GM12878 (cell line): ENCODE data around the gene RTEL1. TPM values are rescaled to one million over a fixed set of nuclear protein-coding genes. Genes with fewer than 3 reads are reported as not detected.
"Not testable (repeated sequence)": the region's sequence is repeated elsewhere in the genome, so short reads cannot be mapped to it uniquely, and the experiment has no call there.

Experiments
- ATAC-seq: fragments of 200-7000 bp; cut with Tn5 transposase; 3 replicates; pipeline ENCODE4 v1.9.1; 2020; ENCODE audit warnings: mild to moderate bottlenecking, moderate library complexity
- BruUV-seq: library from RNA; stranded (reverse); fragments of 400-500 nt; replicated peaks from 2 replicates; lab custom pipeline; 2021; lab: Mats Ljungman, UMichigan
- CTCF ChIA-PET: fragments of 300-600 bp; sonication (Branson Sonifier 250); formaldehyde crosslinking; extraction: SDS; loops from one replicate; lab custom pipeline; 2021; ENCODE audit warnings: inconsistent platforms; lab: Yijun Ruan, JAX
- POLR2A ChIA-PET: fragments of 350-600 bp; formaldehyde crosslinking; extraction: SDS; loops from one replicate; lab custom pipeline; 2021; ENCODE audit warnings: inconsistent platforms; lab: Charles Lee
- RAD21 ChIA-PET: fragments of 300-600 bp; sonication (Branson Sonifier 250); formaldehyde crosslinking; loops from one replicate; lab custom pipeline; 2023; ENCODE audit warnings: antibody characterized with exemption; ENCODE audit not compliant: unreplicated experiment; lab: Charles Lee
- SMC1A ChIA-PET: fragments of 300-600 bp; sonication (Branson Sonifier 250); formaldehyde crosslinking; loops from one replicate; lab custom pipeline; 2023; ENCODE audit not compliant: unreplicated experiment, uncharacterized antibody; lab: Charles Lee
- DNase-seq: peaks from one replicate; pipeline ENCODE4 v3.0.0-alpha.2; 2011; ENCODE audit warnings: low read depth, low spot score
- FAIRE-seq: peaks from 3 replicates; lab custom pipeline; 2011; peaks lifted over from hg19 to GRCh38; lab: Jason Lieb, UNC
- H2AFZ ChIP-seq: 2 replicates; pipeline ENCODE4 v1.6.0; 2011; ENCODE audit warnings: low read depth, low read length, control low read depth; ENCODE audit not compliant: control insufficient read depth
- H3K27ac ChIP-seq: 2 replicates; pipeline ENCODE4 v1.5.1; 2011; ENCODE audit warnings: control low read depth; ENCODE audit not compliant: control insufficient read depth, insufficient read depth
- H3K27me3 ChIP-seq, 2 experiments: replicated peaks in 1 of 2; 2 replicates each; pipeline versions ENCODE4 v1.6.0 to v1.6.1; 2011; ENCODE audit warnings: low read length in 1 of 2; ENCODE audit not compliant: control insufficient read depth in 2 of 2, insufficient read depth in 2 of 2
- H3K36me3 ChIP-seq, 2 experiments: 2 replicates each; pipeline ENCODE4 v1.5.1; 2011; ENCODE audit warnings: low read length in 1 of 2; ENCODE audit not compliant: control insufficient read depth in 2 of 2, insufficient read depth in 2 of 2
- H3K4me1 ChIP-seq: 2 replicates; pipeline ENCODE4 v1.6.1; 2011; ENCODE audit warnings: mild to moderate bottlenecking, low read length, moderate library complexity, mixed read lengths; ENCODE audit not compliant: control insufficient read depth, insufficient read depth
- H3K4me2 ChIP-seq: 2 replicates; pipeline ENCODE4 v1.6.0; 2011; ENCODE audit warnings: control low read depth; ENCODE audit not compliant: control insufficient read depth, insufficient read depth
- H3K4me3 ChIP-seq: fragments of 200-600 bp; sonication (generic); 2 replicates; pipeline ENCODE4 v1.5.1; 2016
- H3K79me2 ChIP-seq: 2 replicates; pipeline ENCODE4 v1.6.0; 2011; ENCODE audit warnings: low read length; ENCODE audit not compliant: control insufficient read depth, insufficient read depth
- H3K9ac ChIP-seq: 2 replicates; pipeline ENCODE4 v1.8.0; 2011; ENCODE audit warnings: low read length, control low read depth, mixed read lengths; ENCODE audit not compliant: control insufficient read depth, insufficient read depth
- H3K9me3 ChIP-seq: replicated peaks from 3 replicates; pipeline ENCODE4 v1.5.1; 2011; ENCODE audit warnings: mild to moderate bottlenecking, low read length; ENCODE audit not compliant: control insufficient read depth, insufficient read depth
- H4K20me1 ChIP-seq: 2 replicates; pipeline ENCODE4 v1.6.0; 2011; ENCODE audit not compliant: control insufficient read depth, insufficient read depth
- BHLHE40 ChIP-seq, 2 experiments: fragments of 450-650 bp in 1 of 2; IDR thresholded peaks; 2 replicates each; pipeline ENCODE4 v1.6.1; 2011 to 2017; ENCODE audit warnings: low read depth in 2 of 2, borderline replicate concordance in 1 of 2, improper control_type of control experiment in 1 of 2, low read length in 1 of 2, mild to moderate bottlenecking in 1 of 2
- DPF2 ChIP-seq: fragments of 450-650 bp; IDR thresholded peaks from 2 replicates; pipeline ENCODE4 v1.6.1; 2017; ENCODE audit warnings: mild to moderate bottlenecking
- KAT2A ChIP-seq: conservative IDR thresholded peaks from 2 replicates; pipeline ENCODE4 v1.6.1; 2011; ENCODE audit warnings: low read depth, low read length; ENCODE audit not compliant: control insufficient read depth
- RUNX3 ChIP-seq: IDR thresholded peaks from 2 replicates; pipeline ENCODE4 v1.6.1; 2012; ENCODE audit warnings: low read length, inconsistent platforms
- SIN3A ChIP-seq: IDR thresholded peaks from 2 replicates; pipeline ENCODE4 v1.6.1; 2012; ENCODE audit warnings: low read depth, low read length, improper control_type of control experiment
- SMC3 ChIP-seq: IDR thresholded peaks from 2 replicates; pipeline ENCODE4 v1.6.1; 2011; ENCODE audit warnings: low read length, improper control_type of control experiment, borderline replicate concordance
- SP1 ChIP-seq: IDR thresholded peaks from one replicate; pipeline ENCODE4 v1.6.1; 2011; ENCODE audit warnings: low read depth, low read length
- SUPT20H ChIP-seq: IDR thresholded peaks from 2 replicates; pipeline ENCODE4 v1.6.1; 2011; ENCODE audit warnings: low read depth, mild to moderate bottlenecking, low read length, moderate library complexity, borderline replicate concordance; ENCODE audit not compliant: control insufficient read depth
- ZNF592 ChIP-seq: fragments of 450-650 bp; IDR thresholded peaks from 2 replicates; pipeline ENCODE4 v1.6.1; 2017; ENCODE audit warnings: mild to moderate bottlenecking, moderate library complexity
- WGBS: methylation state at CpG from one replicate; pipeline ENCODE4 v1.1.6; 2016; ENCODE audit warnings: low lambda C conversion rate; ENCODE audit not compliant: insufficient replicate concordance, insufficient coverage; ENCODE audit errors: missing lambda C conversion rate; 5-methylcytosine and 5-hydroxymethylcytosine counted together
- in situ Hi-C: fragments of 300-500 bp; cut with MboI; formaldehyde crosslinking; loops from 9 replicates; pipeline ENCODE4 v1.14.3; 2018; ENCODE audit warnings: mixed read lengths
- intact Hi-C: fragments of 100-400 bp; cut with micrococcal nuclease; formaldehyde crosslinking; loops from one replicate; pipeline ENCODE4 v1.14.2; 2022; ENCODE audit not compliant: unreplicated experiment
- polyA plus RNA-seq, 11 experiments: library from polyadenylated mRNA; depleted of rRNA in 4 of 11; unstranded in 6 of 11; stranded (reverse) in 5 of 11; fragments of >200 nt; fragmentation: Nextera tagmentation in 4 of 11; fragmentation: Illumina TruSeq in 1 of 11; extraction: Ambion mirVana in 4 of 11; extraction: Trizol in 1 of 11; gene quantifications; 1 replicate in 1 of 11; 2 replicates in 10 of 11; pipeline versions ENCODE4 v1.2.1 to v1.2.3, GENCODE V29; 2011 to 2016; ENCODE audit warnings: inconsistent platforms in 2 of 11, missing spikeins in 2 of 11, low read depth in 1 of 11
- total RNA-seq, 4 experiments: library from RNA; depleted of rRNA in 3 of 4; stranded (reverse); fragments of >200 nt in 3 of 4; fragmentation: Illumina TruSeq in 1 of 4; extraction: Trizol in 1 of 4; gene quantifications; 2 replicates each; pipeline versions ENCODE4 v1.2.1 to v1.2.3, GENCODE V29; 2013 to 2021

The RTEL1 gene
- total and polyA plus RNA-seq, 10 of the 15 experiments (the other 5 are each of a cell fraction or from before 2014, with no cell fraction given): 0.40 to 37.2 (median 15.6) TPM; not detected in 1

GRCh38 chr20:63640086-63640485 lies 18.0 kb upstream of the RTEL1 start (continued):
- TF ChIP-seq ZNF592 (no peak), KAT2A (no peak), DPF2 (no peak), SMC3 (no peak), SIN3A (no peak), RUNX3 (no peak), SUPT20H (no peak), SP1 (no peak)

GRCh38 chr20:63640686-63641085 lies 17.4 kb upstream of the RTEL1 start:
- ATAC-seq, DNase-seq, H3K9me3 ChIP-seq, H3K27me3 ChIP-seq, CTCF ChIA-PET, H3K79me2 ChIP-seq, BruUV-seq, in situ Hi-C loops, H3K36me3 ChIP-seq, FAIRE-seq, H4K20me1 ChIP-seq, H3K27ac ChIP-seq: not testable (repeated sequence)
- Histone ChIP-seq H3K4me2 (peak overlapping the region; percentile 66; the same call in 1 of the 2 replicates), H3K4me3 (peak overlapping the region; percentile 44; the same call in 1 of the 2 replicates)
- POLR2A ChIA-PET: interaction anchor here (1.5 kb wide), 1 partner anchor 8 kb away, joined by 5 read pairs; no protein-coding TSS in a partner anchor
- SMC1A ChIA-PET: interaction anchor here (1.8 kb wide), 1 partner anchor 14 kb away, joined by 10 read pairs; the partner anchor contains the start of gene GMEB2
- 32% methylated on average over 3 of the region's 17 CpGs for WGBS
- RAD21 ChIA-PET: interaction anchor here (1.8 to 2.6 kb wide), 3 partner anchors 15 to 103 kb away, joined by 5 to 41 read pairs (median 10); partner anchors contain the start of genes HELZ2 and PTK6
- TF ChIP-seq BHLHE40 (IDR thresholded peaks at IDR 0.05; ENCODE audit: borderline replicate concordance in 1 of 2, low read depth in 2 of 2, low read length in 1 of 2): peak; percentile 14 to 43; a peak in 2 of 4 replicates
- TF ChIP-seq, all 136 proteins: peak for 1; not testable (repeated sequence) for 135
- H2AFZ ChIP-seq, intact Hi-C loops: not testable (repeated sequence)
- H3K9ac ChIP-seq: peak overlapping the region; percentile 29; the same call in 1 of the 2 replicates
- H3K4me1 ChIP-seq: peaks cover 23% of the 10 kb centered on the region
